Peyer's patch (tissue), 4 donors: ENCODE measurements around the gene CPT1C. TPM values are rescaled to one million over a fixed set of nuclear protein-coding genes. Genes with fewer than 3 reads are reported as not detected.

Experiments used
- DNase-seq, 3 donors: peaks; one replicate each; pipeline ENCODE4 v3.0.0-alpha.2; 2017 to 2019
- H3K27ac ChIP-seq, 4 donors: fragments of 200-600 bp; sonication (generic); one replicate each; pipeline ENCODE4 v1.5.1; 2016 to 2019
- H3K27me3 ChIP-seq, 2 donors: fragments of 200-600 bp; sonication (generic); one replicate each; pipeline ENCODE4 v1.5.1; 2019
- H3K36me3 ChIP-seq, 3 donors: fragments of 200-600 bp; sonication (generic); one replicate each; pipeline ENCODE4 v1.5.1; 2016 to 2019
- H3K4me1 ChIP-seq, 4 donors: fragments of 200-600 bp; sonication (generic); one replicate each; pipeline ENCODE4 v1.5.1; 2016 to 2019
- H3K4me3 ChIP-seq, 4 donors: fragments of 200-600 bp; sonication (generic); 1 replicate in 3 of 4; 2 replicates in 1 of 4; pipeline ENCODE4 v1.5.1; 2016 to 2019; ENCODE audit warnings: mild to moderate bottlenecking in 1 of 4
- H3K9me3 ChIP-seq, 4 donors: fragments of 200-600 bp; sonication (generic); one replicate each; pipeline ENCODE4 v1.5.1; 2016 to 2019; ENCODE audit warnings: mild to moderate bottlenecking in 1 of 4
- CTCF ChIP-seq, 6 experiments: fragments of 450-650 bp in 4 of 6; fragments of 200-600 bp in 2 of 6; sonication (generic) in 1 of 6; IDR thresholded peaks; one replicate each; pipeline ENCODE4 v1.5.1; 2017 to 2019; ENCODE audit warnings: antibody characterized with exemption in 6 of 6, mild to moderate bottlenecking in 3 of 6, moderate library complexity in 1 of 6
- POLR2A ChIP-seq, 2 donors: fragments of 450-650 bp; IDR thresholded peaks; one replicate each; pipeline ENCODE4 v1.5.1; 2017; ENCODE audit warnings: antibody characterized with exemption in 2 of 2, mild to moderate bottlenecking in 2 of 2, moderate library complexity in 2 of 2
- total RNA-seq, 4 donors: library from RNA; depleted of rRNA; stranded (reverse); fragments of >200 nt; gene quantifications; one replicate each; pipeline ENCODE4 v1.1.0, GENCODE V29; 2016

The CPT1C gene
- total RNA-seq, 4 donors from 2014 or later = 3.0 to 12.4 (median 5.6) TPM; not detected in 1

GRCh38 chr19:49672131-49672919 is 18.6 kb upstream of the CPT1C start:
- DNase-seq = peak; percentile 68 to 90 (median 87)
- Histone ChIP-seq H3K4me1 (peaks cover 0 to 12% (median 4%) of the 10 kb centered on the region in 4 donors), H3K36me3 (no peaks in the 10 kb centered on the region), H3K9me3 (no peaks in the 10 kb centered on the region), H3K27ac (peak overlapping the region; percentile 24 to 73 (median 44)), H3K27me3 (no peaks in the 10 kb centered on the region), H3K4me3 (peak overlapping the region in 2 of 4 donors; percentile 26 to 43)
- TF ChIP-seq POLR2A (IDR thresholded peaks at IDR 0.05) (peak; percentile 28 to 46), CTCF (IDR thresholded peaks at IDR 0.05) (peak; percentile 76 to 92 (median 88))

GRCh38 chr19:49676136-49676783 is 14.7 kb upstream of the CPT1C start:
- peak overlapping the region; percentile 38 to 80 (median 56) for H3K4me3 ChIP-seq

GRCh38 chr19:49676784-49677230 is 14.1 kb upstream of the CPT1C start:
- Histone ChIP-seq H3K27me3 (no peaks in the 10 kb centered on the region), H3K4me3 (peak overlapping the region; percentile 63 to 80 (median 71)), H3K36me3 (peaks cover 0 to 8% (median 0%) of the 10 kb centered on the region in 3 donors), H3K27ac (peak overlapping the region; percentile 85 to 94 (median 86)), H3K4me1 (peaks cover 0 to 44% (median 21%) of the 10 kb centered on the region in 4 donors), H3K9me3 (no peaks in the 10 kb centered on the region)
- TF ChIP-seq POLR2A (IDR thresholded peaks at IDR 0.05) (no peak), CTCF (IDR thresholded peaks at IDR 0.05) (no peak)
- peak; percentile 100 for DNase-seq

More at GRCh38 chr19:49676136-49676783, 14.7 kb upstream of the CPT1C start:
- H3K9me3 ChIP-seq = no peaks in the 10 kb centered on the region
- peak overlapping the region; percentile 85 to 94 (median 86) for H3K27ac ChIP-seq
- H3K27me3 ChIP-seq = no peaks in the 10 kb centered on the region
- peaks cover 0 to 5% (median 0%) of the 10 kb centered on the region in 3 donors for H3K36me3 ChIP-seq
- H3K4me1 ChIP-seq = peaks cover 0 to 46% (median 21%) of the 10 kb centered on the region in 4 donors
- peak; percentile 81 to 93 (median 89) for DNase-seq
- TF ChIP-seq POLR2A (IDR thresholded peaks at IDR 0.05) (peak in 1 of 2 donors; percentile 66), CTCF (IDR thresholded peaks at IDR 0.05) (no peak)

GRCh38 chr19:49677231-49677900 is 13.6 kb upstream of the CPT1C start, which contains the start of gene PRMT1:
Gene PRMT1 (plus strand): TSS chr19:49677271. CDS start chr19:49677281, 10 bp downstream.
- peak in 2 of 3 donors; percentile 51 to 66 for DNase-seq
- H3K27ac ChIP-seq = peak within 1 kb of the TSS; percentile 85 to 94 (median 86)
- peak within 1 kb of the TSS; percentile 63 to 80 (median 71) for H3K4me3 ChIP-seq
- H3K36me3 ChIP-seq = peaks cover 0 to 13% (median 0%) of the 10 kb centered on the region in 3 donors
- H3K4me1 ChIP-seq = peaks cover 0 to 40% (median 18%) of the 10 kb centered on the region in 4 donors
- H3K27me3 ChIP-seq = no peaks in the 10 kb centered on the region
- H3K9me3 ChIP-seq = no peaks in the 10 kb centered on the region
- peak; percentile 37 to 84 for TF ChIP-seq POLR2A (IDR thresholded peaks at IDR 0.05)
- TF ChIP-seq CTCF (IDR thresholded peaks at IDR 0.05) = no peak
